HCT116 (cell line): ENCODE measurements around the gene SEZ6L2. TPM values are rescaled to one million over a fixed set of nuclear protein-coding genes. Genes with fewer than 3 reads are reported as not detected.

Experiments
- ATAC-seq: fragments of 200-7000 bp; cut with Tn5 transposase; 2 replicates; pipeline ENCODE4 v1.9.1; 2020; ENCODE audit warnings: mild to moderate bottlenecking, moderate library complexity
- BruUV-seq: library from RNA; stranded (reverse); fragments of 400-500 nt; replicated peaks from 2 replicates; lab custom pipeline; 2021; lab: Mats Ljungman, UMichigan
- CTCF ChIA-PET: fragments of 300-600 bp; sonication (Branson Sonifier 250); formaldehyde crosslinking; loops from one replicate; lab custom pipeline; 2021; ENCODE audit warnings: antibody characterized with exemption; lab: Charles Lee
- POLR2A ChIA-PET: fragments of 300-600, 350-600 bp; sonication (Branson Sonifier 250); formaldehyde crosslinking; loops from one replicate; lab custom pipeline; 2021; ENCODE audit warnings: antibody characterized with exemption; lab: Charles Lee
- RAD21 ChIA-PET, 2 experiments: fragments of 300-600 bp; sonication (Branson Sonifier 250); formaldehyde crosslinking; loops; one replicate each; lab custom pipeline; 2023; ENCODE audit warnings: low total read pairs in 2 of 2; ENCODE audit not compliant: uncharacterized antibody in 2 of 2, unreplicated experiment in 2 of 2, low non-redundant PET in 1 of 2; lab: Charles Lee
- DNase-seq: peaks from one replicate; pipeline ENCODE4 v3.0.0-alpha.2; 2010; ENCODE audit warnings: low read depth, low spot score
- H2AFZ ChIP-seq: fragments of 200-600 bp; shearing (Covaris generic), sonication (generic); 2 replicates; pipeline ENCODE4 v1.6.1; 2017; ENCODE audit warnings: low read depth, mixed run types, mixed read lengths, antibody characterized with exemption, low read length; ENCODE audit not compliant: poor library complexity, severe bottlenecking
- H3K27ac ChIP-seq: 2 replicates; pipeline ENCODE4 v1.5.1; 2012; ENCODE audit warnings: low read depth, low read length
- H3K27me3 ChIP-seq: fragments of 200-600 bp; sonication (generic); 2 replicates; pipeline ENCODE4 v1.6.1; 2016; ENCODE audit warnings: mixed run types, low read length, mixed read lengths; ENCODE audit not compliant: insufficient read depth
- H3K36me3 ChIP-seq, 2 experiments: fragments of 200-500 bp in 1 of 2; fragments of 200-600 bp in 1 of 2; sonication (Bioruptor generic) in 1 of 2; sonication (generic) in 1 of 2; 2 replicates each; pipeline versions ENCODE4 v1.5.1 to v1.6.1; 2014 to 2016; ENCODE audit warnings: low read length in 2 of 2, inconsistent platforms in 1 of 2, mixed read lengths in 1 of 2, mixed run types in 1 of 2; ENCODE audit not compliant: insufficient read depth in 2 of 2, control insufficient read depth in 1 of 2
- H3K4me1 ChIP-seq, 2 experiments: fragments of 200-600 bp in 1 of 2; sonication (generic) in 1 of 2; 2 replicates each; pipeline versions ENCODE4 v1.5.1 to v1.6.1; 2012 to 2017; ENCODE audit warnings: low read length in 2 of 2, inconsistent platforms in 1 of 2, mild to moderate bottlenecking in 1 of 2, mixed read lengths in 1 of 2, mixed run types in 1 of 2, moderate library complexity in 1 of 2; ENCODE audit not compliant: insufficient read depth in 2 of 2, control insufficient read depth in 1 of 2
- H3K4me2 ChIP-seq: fragments of 200-600 bp; sonication (generic); 2 replicates; pipeline ENCODE4 v1.6.1; 2017; ENCODE audit warnings: mixed run types, low read length, mixed read lengths
- H3K4me3 ChIP-seq, 2 experiments: fragments of 200-600 bp in 1 of 2; sonication (generic) in 1 of 2; replicated peaks in 1 of 2; 2 replicates each; pipeline ENCODE4 v1.5.1; 2011 to 2016; ENCODE audit warnings: low read length in 2 of 2, control low read depth in 1 of 2, low read depth in 1 of 2, mild to moderate bottlenecking in 1 of 2, mixed read lengths in 1 of 2, mixed run types in 1 of 2
- H3K79me2 ChIP-seq: fragments of 200-600 bp; sonication (generic); 2 replicates; pipeline ENCODE4 v1.6.1; 2017; ENCODE audit warnings: mild to moderate bottlenecking, mixed run types, low read length, moderate library complexity, mixed read lengths; ENCODE audit not compliant: insufficient read depth
- H3K9ac ChIP-seq: fragments of 200-600 bp; sonication (generic); 2 replicates; pipeline ENCODE4 v1.6.1; 2016; ENCODE audit warnings: low read length, mixed read lengths
- H3K9me2 ChIP-seq: fragments of 200-600 bp; sonication (generic), shearing (Covaris generic); 2 replicates; pipeline ENCODE4 v1.6.1; 2017; ENCODE audit warnings: mixed run types, mild to moderate bottlenecking, moderate library complexity; ENCODE audit not compliant: insufficient read depth
- H3K9me3 ChIP-seq, 2 experiments: fragments of 200-500 bp in 1 of 2; fragments of 200-600 bp in 1 of 2; sonication (Bioruptor generic) in 1 of 2; sonication (generic) in 1 of 2; 2 replicates each; pipeline ENCODE4 v1.6.1; 2014 to 2017; ENCODE audit warnings: low read length in 2 of 2, mixed read lengths in 2 of 2, inconsistent platforms in 1 of 2, low read depth in 1 of 2, mild to moderate bottlenecking in 1 of 2, mixed run types in 1 of 2, moderate library complexity in 1 of 2; ENCODE audit not compliant: control insufficient read depth in 1 of 2, insufficient read depth in 1 of 2
- H4K20me1 ChIP-seq: fragments of 200-600 bp; sonication (generic), shearing (Covaris generic); 2 replicates; pipeline ENCODE4 v1.6.1; 2017; ENCODE audit warnings: mixed run types, mild to moderate bottlenecking, moderate library complexity; ENCODE audit not compliant: insufficient read depth
- CEBPB ChIP-seq: IDR thresholded peaks from 2 replicates; pipeline ENCODE4 v1.6.1; 2012; ENCODE audit warnings: low read depth
- EGR1 ChIP-seq: IDR thresholded peaks from 2 replicates; pipeline ENCODE4 v1.6.1; 2012; ENCODE audit warnings: low read depth
- EZH2phosphoT487 ChIP-seq: fragments of 200-600 bp; IDR thresholded peaks from 2 replicates; pipeline ENCODE4 v1.6.1; 2018; ENCODE audit warnings: antibody characterized with exemption, borderline replicate concordance
- FOSL1 ChIP-seq: IDR thresholded peaks from 2 replicates; pipeline ENCODE4 v1.6.1; 2012; ENCODE audit warnings: low read depth
- JUND ChIP-seq: IDR thresholded peaks from 2 replicates; pipeline ENCODE4 v1.6.1; 2012
- RAD21 ChIP-seq: IDR thresholded peaks from 2 replicates; pipeline ENCODE4 v1.6.1; 2012; ENCODE audit warnings: low read depth, mild to moderate bottlenecking
- SRF ChIP-seq: IDR thresholded peaks from 2 replicates; pipeline ENCODE4 v1.6.1; 2012; ENCODE audit warnings: low read depth
- ZFX ChIP-seq: fragments of 450-650 bp; IDR thresholded peaks from 2 replicates; pipeline ENCODE4 v1.6.1; 2017
- intact Hi-C: fragments of 100-400 bp; cut with micrococcal nuclease; formaldehyde crosslinking; loops from 2 replicates; pipeline ENCODE4 v1.10.0; 2022
- total RNA-seq: library from RNA; stranded (reverse); gene quantifications from one replicate; pipeline ENCODE4 v1.2.1, GENCODE V29; 2021; ENCODE audit not compliant: unreplicated experiment
- TF ChIP-seq, protein P1 (sequence below), 3 experiments: fragments of 200-600 bp in 1 of 3; sonication (generic) in 1 of 3; IDR thresholded peaks in 2 of 3; conservative IDR thresholded peaks in 1 of 3; 2 replicates each; pipeline ENCODE4 v1.5.1; 2012 to 2017; ENCODE audit warnings: low read depth in 2 of 3, low read length in 2 of 3, antibody characterized with exemption in 1 of 3, borderline replicate concordance in 1 of 3, control low read depth in 1 of 3, mild to moderate bottlenecking in 1 of 3, mixed read lengths in 1 of 3, mixed run types in 1 of 3, moderate library complexity in 1 of 3; ENCODE audit not compliant: insufficient read depth in 1 of 3
- TF ChIP-seq, protein P2 (sequence below): IDR thresholded peaks from 2 replicates; pipeline ENCODE4 v1.6.1; 2011; ENCODE audit warnings: mild to moderate bottlenecking, low read length, moderate library complexity; ENCODE audit not compliant: insufficient replicate concordance; ENCODE audit errors: extremely low read depth

SEZ6L2 gene
- total RNA-seq, 1 experiment from 2014 or later = 49.3 TPM

DNA sequence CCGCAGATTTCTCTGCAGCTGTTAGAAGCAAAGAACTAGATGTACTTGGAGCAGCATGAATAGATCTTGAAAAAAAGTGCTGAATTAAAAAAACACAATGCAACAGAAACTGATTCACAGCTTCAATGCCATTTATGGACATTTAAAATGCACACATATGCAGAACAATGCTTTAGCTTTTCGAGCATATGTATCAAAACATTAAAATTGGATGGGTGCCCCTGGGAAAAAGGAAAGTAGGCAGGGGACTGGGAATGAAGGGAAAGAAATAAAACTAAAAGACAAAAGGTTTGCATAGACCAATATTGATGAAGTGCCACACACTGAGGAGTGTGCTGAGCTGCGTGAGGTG, 21.7 kb upstream of the SEZ6L2 start:
- Histone ChIP-seq H3K79me2 (peaks cover 57% of the 10 kb centered on the region), H3K4me3 (no peak overlapping the region), H2AFZ (no peak overlapping the region), H3K9me3 (no peaks in the 10 kb centered on the region), H4K20me1 (no peaks in the 10 kb centered on the region), H3K27ac (no peak overlapping the region), H3K9me2 (no peaks in the 10 kb centered on the region), H3K9ac (no peak overlapping the region), H3K4me1 (peaks cover 4 to 11% of the 10 kb centered on the region in 2 experiments; a peak in 2 of 4 replicates), H3K27me3 (no peaks in the 10 kb centered on the region), H3K4me2 (no peak overlapping the region), H3K36me3 (peaks cover 26 to 36% of the 10 kb centered on the region in 2 experiments; a peak in 3 of 4 replicates)
- ATAC-seq (no peak), DNase-seq (no peak)
- POLR2A ChIA-PET = no interaction called here
- BruUV-seq = no TSS peak
- CTCF ChIA-PET = no interaction called here
- no peak for TF ChIP-seq FOSL1
- no peak for TF ChIP-seq RAD21
- TF ChIP-seq ZFX = no peak
- TF ChIP-seq, protein P1, sequence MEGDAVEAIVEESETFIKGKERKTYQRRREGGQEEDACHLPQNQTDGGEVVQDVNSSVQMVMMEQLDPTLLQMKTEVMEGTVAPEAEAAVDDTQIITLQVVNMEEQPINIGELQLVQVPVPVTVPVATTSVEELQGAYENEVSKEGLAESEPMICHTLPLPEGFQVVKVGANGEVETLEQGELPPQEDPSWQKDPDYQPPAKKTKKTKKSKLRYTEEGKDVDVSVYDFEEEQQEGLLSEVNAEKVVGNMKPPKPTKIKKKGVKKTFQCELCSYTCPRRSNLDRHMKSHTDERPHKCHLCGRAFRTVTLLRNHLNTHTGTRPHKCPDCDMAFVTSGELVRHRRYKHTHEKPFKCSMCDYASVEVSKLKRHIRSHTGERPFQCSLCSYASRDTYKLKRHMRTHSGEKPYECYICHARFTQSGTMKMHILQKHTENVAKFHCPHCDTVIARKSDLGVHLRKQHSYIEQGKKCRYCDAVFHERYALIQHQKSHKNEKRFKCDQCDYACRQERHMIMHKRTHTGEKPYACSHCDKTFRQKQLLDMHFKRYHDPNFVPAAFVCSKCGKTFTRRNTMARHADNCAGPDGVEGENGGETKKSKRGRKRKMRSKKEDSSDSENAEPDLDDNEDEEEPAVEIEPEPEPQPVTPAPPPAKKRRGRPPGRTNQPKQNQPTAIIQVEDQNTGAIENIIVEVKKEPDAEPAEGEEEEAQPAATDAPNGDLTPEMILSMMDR (IDR thresholded peaks at IDR 0.05 in 2 of 3, conservative IDR thresholded peaks at IDR 0.05 in 1 of 3; ENCODE audit: borderline replicate concordance in 1 of 3, insufficient read depth in 1 of 3, low read depth in 2 of 3, low read length in 2 of 3) = no peak
- no peak for TF ChIP-seq EZH2phosphoT487
- no peak for TF ChIP-seq JUND
- no peak for TF ChIP-seq EGR1
- TF ChIP-seq SRF = no peak
- TF ChIP-seq, protein P2, sequence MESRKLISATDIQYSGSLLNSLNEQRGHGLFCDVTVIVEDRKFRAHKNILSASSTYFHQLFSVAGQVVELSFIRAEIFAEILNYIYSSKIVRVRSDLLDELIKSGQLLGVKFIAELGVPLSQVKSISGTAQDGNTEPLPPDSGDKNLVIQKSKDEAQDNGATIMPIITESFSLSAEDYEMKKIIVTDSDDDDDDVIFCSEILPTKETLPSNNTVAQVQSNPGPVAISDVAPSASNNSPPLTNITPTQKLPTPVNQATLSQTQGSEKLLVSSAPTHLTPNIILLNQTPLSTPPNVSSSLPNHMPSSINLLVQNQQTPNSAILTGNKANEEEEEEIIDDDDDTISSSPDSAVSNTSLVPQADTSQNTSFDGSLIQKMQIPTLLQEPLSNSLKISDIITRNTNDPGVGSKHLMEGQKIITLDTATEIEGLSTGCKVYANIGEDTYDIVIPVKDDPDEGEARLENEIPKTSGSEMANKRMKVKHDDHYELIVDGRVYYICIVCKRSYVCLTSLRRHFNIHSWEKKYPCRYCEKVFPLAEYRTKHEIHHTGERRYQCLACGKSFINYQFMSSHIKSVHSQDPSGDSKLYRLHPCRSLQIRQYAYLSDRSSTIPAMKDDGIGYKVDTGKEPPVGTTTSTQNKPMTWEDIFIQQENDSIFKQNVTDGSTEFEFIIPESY = no peak
- no peak for TF ChIP-seq CEBPB
- intact Hi-C loops = no loop called here
- RAD21 ChIA-PET = no interaction called here
